ENCODE data around the gene PLEKHH3. TPM values are rescaled to one million over a fixed set of nuclear protein-coding genes. Genes with fewer than 3 reads are reported as not detected.

PLEKHH3 gene
- total and polyA plus RNA-seq, 10 donors, result 9.4 to 19.5 (median 13.8) TPM

GRCh38 chr17:42678951-42679491 lies 2.2 kb upstream of the PLEKHH3 start:
- Histone ChIP-seq H3K36me3 (no peaks in the 10 kb centered on the region), H3K27ac (peak overlapping the region; percentile 58 to 96 (median 94)), H3K9me3 (no peaks in the 10 kb centered on the region), H3K4me3 (peak overlapping the region in 7 of 8 donors; percentile 38 to 90 (median 79)), H3K4me1 (peaks cover 64 to 99% (median 95%) of the 10 kb centered on the region in 6 donors), H3K27me3 (replicated peaks in 1 of 7) (peaks cover 0 to 71% (median 31%) of the 10 kb centered on the region in 7 donors)
- no peak for DNase-seq
- 4 to 7% (median 6%) methylated on average over 13 to 18 of the region's 18 CpGs for WGBS, 5 donors
- intact Hi-C loops (cut with DNase I; ENCODE audit: low total_unique reads), result loop anchor here (5.0 kb wide), 1 partner anchor 72 kb away; the partner anchor contains the start of genes RETREG3 and TUBG1
- TF ChIP-seq CTCF (IDR thresholded peaks at IDR 0.05 in 8 of 11, conservative IDR thresholded peaks at IDR 0.05 in 3 of 11), result no peak
- no peak for TF ChIP-seq POLR2AphosphoS5 (IDR thresholded peaks at IDR 0.05)
- no peak for TF ChIP-seq POLR2A (IDR thresholded peaks at IDR 0.05)

GRCh38 chr17:42677921-42678781 lies 1.4 kb upstream of the PLEKHH3 start:
- H3K4me3 ChIP-seq, result peak overlapping the region; percentile 56 to 90 (median 76)
- no peak for TF ChIP-seq POLR2A (IDR thresholded peaks at IDR 0.05)
- TF ChIP-seq CTCF (IDR thresholded peaks at IDR 0.05 in 8 of 11, conservative IDR thresholded peaks at IDR 0.05 in 3 of 11), result peak in 1 of 11 experiments; percentile 12
- peak; percentile 64 to 82 (median 76) for TF ChIP-seq POLR2AphosphoS5 (IDR thresholded peaks at IDR 0.05)
- peak overlapping the region; percentile 58 to 96 (median 94) for H3K27ac ChIP-seq
- peaks cover 0 to 4% (median 0%) of the 10 kb centered on the region in 6 donors for H3K36me3 ChIP-seq
- peak; percentile 94 for DNase-seq
- H3K9me3 ChIP-seq, result no peaks in the 10 kb centered on the region
- 0 to 4% (median 0%) methylated on average over 9 to 53 of the region's 53 CpGs for WGBS, 5 donors
- peaks cover 66 to 99% (median 94%) of the 10 kb centered on the region in 6 donors for H3K4me1 ChIP-seq
- peaks cover 0 to 71% (median 35%) of the 10 kb centered on the region in 7 donors for H3K27me3 ChIP-seq (replicated peaks in 1 of 7)
- intact Hi-C loops (cut with DNase I; ENCODE audit: low total_unique reads), result loop anchor here (5.0 kb wide), 1 partner anchor 71 kb away; the partner anchor contains the start of genes RETREG3 and TUBG1

GRCh38 chr17:42677012-42677857 lies 441 bp upstream of the PLEKHH3 start:
- Histone ChIP-seq H3K27ac (peak overlapping the region; percentile 58 to 96 (median 94)), H3K4me1 (peaks cover 58 to 99% (median 89%) of the 10 kb centered on the region in 6 donors), H3K36me3 (peaks cover 0 to 14% (median 0%) of the 10 kb centered on the region in 6 donors), H3K4me3 (peak overlapping the region; percentile 66 to 90 (median 76)), H3K27me3 (replicated peaks in 1 of 7) (peaks cover 0 to 71% (median 33%) of the 10 kb centered on the region in 7 donors), H3K9me3 (no peaks in the 10 kb centered on the region)
- WGBS, 5 donors, result 3 to 5% (median 4%) methylated on average over 28 to 33 of the region's 33 CpGs
- TF ChIP-seq CTCF (IDR thresholded peaks at IDR 0.05 in 8 of 11, conservative IDR thresholded peaks at IDR 0.05 in 3 of 11) (peak in 1 of 11 experiments; percentile 32), POLR2A (IDR thresholded peaks at IDR 0.05) (no peak), POLR2AphosphoS5 (IDR thresholded peaks at IDR 0.05) (peak; percentile 62 to 77 (median 67))
- peak; percentile 99 for DNase-seq
- intact Hi-C loops (cut with DNase I; ENCODE audit: low total_unique reads), result loop anchor here (5.0 kb wide), 1 partner anchor 70 kb away; the partner anchor contains the start of genes RETREG3 and TUBG1

All from spleen (tissue), 11 donors.